SK-N-SH (cell line): Measurements from ENCODE around the gene MAPK6. TPM values are rescaled to one million over a fixed set of nuclear protein-coding genes. Genes with fewer than 3 reads are reported as not detected.
"Not testable (repeated sequence)": the region's sequence is repeated elsewhere in the genome, so short reads cannot be mapped to it uniquely, and the experiment has no call there.

Experiments used
- CTCF ChIA-PET: fragments of 300-600, 350-600 bp; formaldehyde crosslinking; extraction: SDS; loops from one replicate; lab custom pipeline; 2021; lab: Yijun Ruan, JAX
- POLR2A ChIA-PET: fragments of 350-600 bp; sonication (Branson Sonifier 250); formaldehyde crosslinking; extraction: SDS; loops from one replicate; lab custom pipeline; 2020; ENCODE audit warnings: antibody characterized with exemption, inconsistent platforms; lab: Yijun Ruan, JAX
- DNase-seq: peaks from one replicate; pipeline ENCODE4 v3.0.0; 2012
- H2AFZ ChIP-seq: fragments of 200-600 bp; sonication (generic); 2 replicates; pipeline ENCODE4 v1.8.1; 2016; ENCODE audit warnings: antibody characterized with exemption, mild to moderate bottlenecking, low read depth
- H3F3A ChIP-seq: fragments of 200-600 bp; sonication (generic); replicated peaks from 2 replicates; pipeline ENCODE3; 2016; ENCODE audit warnings: antibody characterized with exemption, mild to moderate bottlenecking; ENCODE audit not compliant: insufficient read depth
- H3K27ac ChIP-seq, 2 experiments: fragments of 200-500 bp in 1 of 2; fragments of 200-600 bp in 1 of 2; sonication (Bioruptor generic) in 1 of 2; sonication (generic), shearing (Covaris generic) in 1 of 2; 2 replicates each; pipeline versions ENCODE4 v1.5.1 to v1.6.1; 2014 to 2016; ENCODE audit warnings: low read depth in 2 of 2, inconsistent platforms in 1 of 2, low read length in 1 of 2, mild to moderate bottlenecking in 1 of 2, mixed read lengths in 1 of 2
- H3K27me3 ChIP-seq: fragments of 200-600 bp; sonication (generic), shearing (Covaris generic); 2 replicates; pipeline ENCODE4 v1.6.1; 2016; ENCODE audit warnings: mixed run types; ENCODE audit not compliant: insufficient read depth
- H3K36me3 ChIP-seq, 2 experiments: fragments of 200-500 bp in 1 of 2; fragments of 200-600 bp in 1 of 2; sonication (Bioruptor generic) in 1 of 2; sonication (generic) in 1 of 2; replicated peaks in 1 of 2; 2 replicates each; pipeline versions ENCODE3 to v1.5.1; 2014 to 2016; ENCODE audit warnings: low read length in 1 of 2, mild to moderate bottlenecking in 1 of 2; ENCODE audit not compliant: insufficient read depth in 2 of 2, control insufficient read depth in 1 of 2
- H3K4me1 ChIP-seq, 2 experiments: fragments of 200-500 bp in 1 of 2; fragments of 200-600 bp in 1 of 2; sonication (Bioruptor generic) in 1 of 2; sonication (generic), shearing (Covaris generic) in 1 of 2; 2 replicates each; pipeline versions ENCODE4 v1.5.1 to v1.6.1; 2014 to 2016; ENCODE audit warnings: low read depth in 1 of 2, low read length in 1 of 2, mixed run types in 1 of 2; ENCODE audit not compliant: insufficient read depth in 2 of 2, control insufficient read depth in 1 of 2
- H3K4me2 ChIP-seq: fragments of 200-600 bp; sonication (generic), shearing (Covaris generic); 2 replicates; pipeline ENCODE4 v1.6.1; 2017; ENCODE audit warnings: mixed run types
- H3K4me3 ChIP-seq, 2 experiments: fragments of 200-500 bp in 1 of 2; fragments of 200-600 bp in 1 of 2; sonication (Bioruptor generic) in 1 of 2; sonication (generic), shearing (Covaris generic) in 1 of 2; 2 replicates each; pipeline versions ENCODE4 v1.5.1 to v1.8.1; 2014 to 2016; ENCODE audit warnings: low read depth in 2 of 2, inconsistent platforms in 1 of 2, low read length in 1 of 2, mild to moderate bottlenecking in 1 of 2, mixed read lengths in 1 of 2, moderate library complexity in 1 of 2
- H3K79me2 ChIP-seq: fragments of 200-600 bp; sonication (generic); 2 replicates; pipeline ENCODE4 v1.8.1; 2017; ENCODE audit warnings: mild to moderate bottlenecking; ENCODE audit not compliant: insufficient read depth
- H3K9ac ChIP-seq: fragments of 200-600 bp; sonication (generic); 2 replicates; pipeline ENCODE4 v1.6.1; 2017; ENCODE audit warnings: mixed run types
- H3K9me2 ChIP-seq: fragments of 200-600 bp; sonication (generic); 2 replicates; pipeline ENCODE4 v1.6.1; 2017; ENCODE audit warnings: mixed run types
- H3K9me3 ChIP-seq: fragments of 200-600 bp; sonication (generic); 2 replicates; pipeline ENCODE4 v1.6.1; 2017; ENCODE audit warnings: mixed run types, mild to moderate bottlenecking, moderate library complexity
- H4K20me1 ChIP-seq: fragments of 200-600 bp; sonication (generic); 2 replicates; pipeline ENCODE4 v1.6.1; 2017; ENCODE audit warnings: mild to moderate bottlenecking, mixed run types; ENCODE audit not compliant: insufficient read depth
- MEF2A ChIP-seq: IDR thresholded peaks from 2 replicates; pipeline ENCODE4 v1.4.0; 2012; ENCODE audit warnings: low read depth, borderline replicate concordance
- NFIC ChIP-seq: IDR thresholded peaks from 2 replicates; pipeline ENCODE4 v1.4.0; 2012; ENCODE audit warnings: borderline replicate concordance
- PBX3 ChIP-seq: IDR thresholded peaks from 2 replicates; pipeline ENCODE4; 2012
- TAF1 ChIP-seq: IDR thresholded peaks from 2 replicates; pipeline ENCODE4 v1.6.1; 2012; ENCODE audit warnings: low read depth, mild to moderate bottlenecking, low read length, moderate library complexity, borderline replicate concordance
- USF2 ChIP-seq: fragments of 150-350 bp; IDR thresholded peaks from 2 replicates; pipeline ENCODE4 v1.6.1; 2017; ENCODE audit warnings: antibody characterized with exemption, low read length, low read depth, borderline replicate concordance
- WGBS: methylation state at CpG from one replicate; pipeline ENCODE4 v1.1.6; 2017; ENCODE audit warnings: low lambda C conversion rate; 5-methylcytosine and 5-hydroxymethylcytosine counted together
- polyA plus RNA-seq, 3 experiments: library from polyadenylated mRNA; depleted of rRNA; stranded (reverse); fragments of >200 nt; gene quantifications; 2 replicates each; pipeline ENCODE4 v1.2.3, GENCODE V29; 2012

Gene MAPK6
- polyA plus RNA-seq, 1 of the 3 experiments (the other 2 are of a cell fraction): 16.9 TPM

GRCh38 chr15:52083037-52083359 lies 64.0 kb downstream of the MAPK6 start:
- POLR2A ChIA-PET, DNase-seq: not testable (repeated sequence)

GRCh38 chr15:52083603-52084002 lies 64.6 kb downstream of the MAPK6 start:
- TF ChIP-seq TAF1: no peak
- no peak for TF ChIP-seq USF2
- Histone ChIP-seq H3K27me3 (no peaks in the 10 kb centered on the region), H3K9me3 (0 out of 2 replicates have a peak, but pooled peaks cover 15% of the 10 kb centered on the region), H3F3A (peaks cover 4% of the 10 kb centered on the region), H3K27ac (no peak overlapping the region), H3K79me2 (no peaks in the 10 kb centered on the region), H3K4me1 (no peaks in the 10 kb centered on the region; a peak in 2 of 4 replicates), H4K20me1 (no peaks in the 10 kb centered on the region), H2AFZ (no peak overlapping the region), H3K9ac (no peak overlapping the region), H3K4me3 (no peak overlapping the region), H3K36me3 (no peaks in the 10 kb centered on the region), H3K9me2 (no peaks in the 10 kb centered on the region), H3K4me2 (no peak overlapping the region)
- no peak for DNase-seq
- 76% methylated on average over 4 of the region's 4 CpGs for WGBS
- ChIA-PET CTCF (interaction anchor here (1.1 to 1.8 kb wide), 4 partner anchors 9 to 30 kb away, joined by 3 to 7 read pairs (median 4); partner anchors contain the start of gene BCL2L10), POLR2A (interaction anchor here (0.6 to 0.7 kb wide), 2 partner anchors 64 to 113 kb away, joined by 3 read pairs; partner anchors contain the start of gene LEO1)

More at GRCh38 chr15:52083037-52083359, 64.0 kb downstream of the MAPK6 start:
- H3F3A ChIP-seq, H3K4me2 ChIP-seq, H3K9ac ChIP-seq, H2AFZ ChIP-seq, H3K79me2 ChIP-seq, H4K20me1 ChIP-seq, H3K36me3 ChIP-seq, H3K4me3 ChIP-seq, H3K27ac ChIP-seq, H3K4me1 ChIP-seq, H3K27me3 ChIP-seq, H3K9me2 ChIP-seq: not testable (repeated sequence)
- CTCF ChIA-PET: interaction anchor here (0.7 to 1.8 kb wide), 5 partner anchors 9 to 30 kb away, joined by 3 to 7 read pairs (median 4); partner anchors contain the start of gene BCL2L10
- H3K9me3 ChIP-seq: 0 out of 2 replicates have a peak, but pooled peaks cover 15% of the 10 kb centered on the region
- WGBS: 88% methylated on average over 1 of the region's 1 CpG

- H3K79me2 ChIP-seq: no peaks in the 10 kb centered on the region
- no peaks in the 10 kb centered on the region for H3K9me2 ChIP-seq
- no peaks in the 10 kb centered on the region for H4K20me1 ChIP-seq
- POLR2A ChIA-PET: no interaction called here
- H2AFZ ChIP-seq: no peak overlapping the region
- CTCF ChIA-PET: no interaction called here
- H3K9me3 ChIP-seq: peaks cover 21% of the 10 kb centered on the region; the same call in 1 of the 2 replicates
- no peaks in the 10 kb centered on the region for H3K36me3 ChIP-seq
- TF ChIP-seq MEF2A: no peak
- peak; percentile 32; the same call in 1 of the 2 replicates for TF ChIP-seq PBX3
- peak; percentile 55 for TF ChIP-seq NFIC
- no peak for DNase-seq
- H3F3A ChIP-seq: peaks cover 9% of the 10 kb centered on the region
- no peak overlapping the region for H3K4me2 ChIP-seq
- no peak overlapping the region for H3K4me3 ChIP-seq
- no peaks in the 10 kb centered on the region for H3K27me3 ChIP-seq
- no peak overlapping the region for H3K9ac ChIP-seq
- no peaks in the 10 kb centered on the region; a peak in 2 of 4 replicates for H3K4me1 ChIP-seq
- H3K27ac ChIP-seq: no peak overlapping the region
These were observed 66.3 kb downstream of the MAPK6 start for GRCh38 chr15:52085299-52085698.
